K562 (cell line): ENCODE measurements around the gene DND1. TPM values are rescaled to one million over a fixed set of nuclear protein-coding genes. Genes with fewer than 3 reads are reported as not detected.

Experiments used
- BRD4 ChIP-seq: fragments of 200-600 bp; sonication (generic); IDR thresholded peaks from 2 replicates; pipeline ENCODE4 v1.6.1; 2017; ENCODE audit warnings: inconsistent platforms
- C11orf30 ChIP-seq: fragments of 450-650 bp; IDR thresholded peaks from 2 replicates; pipeline ENCODE4 v1.6.1; 2016; ENCODE audit warnings: low read depth, mild to moderate bottlenecking
- CREM ChIP-seq: IDR thresholded peaks from 2 replicates; pipeline ENCODE4 v1.6.1; 2014; ENCODE audit warnings: antibody characterized with exemption, low read depth
- DNMT1 ChIP-seq: fragments of 450-650 bp; IDR thresholded peaks from 2 replicates; pipeline ENCODE4 v1.6.1; 2016; ENCODE audit warnings: antibody characterized with exemption, mild to moderate bottlenecking
- E2F3 ChIP-seq: fragments of 250-450 bp; sonication (Bioruptor Pico); IDR thresholded peaks from 2 replicates; pipeline ENCODE4 v1.4.0; 2020; ENCODE audit warnings: mild to moderate bottlenecking
- ERF ChIP-seq: fragments of 450-650 bp; formaldehyde crosslinking; IDR thresholded peaks from 2 replicates; pipeline ENCODE4 v1.4.0; 2020; ENCODE audit warnings: mild to moderate bottlenecking, mixed read lengths
- L3MBTL2 ChIP-seq: fragments of 450-650 bp; IDR thresholded peaks from 2 replicates; pipeline ENCODE4 v1.6.1; 2016; ENCODE audit warnings: mild to moderate bottlenecking, moderate library complexity
- NCOR1 ChIP-seq: fragments of 450-650 bp; IDR thresholded peaks from 2 replicates; pipeline ENCODE4 v1.6.1; 2016; ENCODE audit warnings: mild to moderate bottlenecking, moderate library complexity
- NR2C1 ChIP-seq, 2 experiments: fragments of 450-650 bp; IDR thresholded peaks; 2 replicates each; pipeline ENCODE4 v1.6.1; 2017; ENCODE audit warnings: mild to moderate bottlenecking in 2 of 2, antibody characterized with exemption in 1 of 2, inconsistent platforms in 1 of 2, missing compliant biosample characterization in 1 of 2, missing genetic modification characterization in 1 of 2
- NR4A1 ChIP-seq, 2 experiments: fragments of 250-450 bp in 1 of 2; fragments of 450-650 bp in 1 of 2; sonication (Bioruptor Pico) in 1 of 2; IDR thresholded peaks; 2 replicates each; pipeline versions ENCODE4 v1.4.0 to v1.6.1; 2016 to 2020; ENCODE audit warnings: mild to moderate bottlenecking in 2 of 2, missing compliant biosample characterization in 1 of 2, missing genetic modification characterization in 1 of 2, moderate library complexity in 1 of 2
- PML ChIP-seq: IDR thresholded peaks from 2 replicates; pipeline ENCODE4 v1.6.1; 2012; ENCODE audit warnings: low read length, inconsistent platforms
- RBBP5 ChIP-seq: fragments of 200-600 bp; sonication (generic); IDR thresholded peaks from 2 replicates; pipeline ENCODE4 v1.6.1; 2012; ENCODE audit warnings: borderline replicate concordance, mild to moderate bottlenecking, low read length, control low read depth, inconsistent platforms; ENCODE audit not compliant: insufficient read depth, poor library complexity, severe bottlenecking
- RNF2 ChIP-seq: sonication (generic); IDR thresholded peaks from 2 replicates; pipeline ENCODE4 v1.6.1; 2016
- SRSF1 ChIP-seq: fragments of 200-400 bp; formaldehyde crosslinking; IDR thresholded peaks from 2 replicates; pipeline ENCODE4 v1.6.1; 2017; ENCODE audit warnings: mild to moderate bottlenecking, low read depth, low read length, moderate library complexity
- TEAD4 ChIP-seq, 2 experiments: sonication (generic) in 1 of 2; formaldehyde crosslinking in 1 of 2; IDR thresholded peaks; 2 replicates each; pipeline versions ENCODE4 v1.6.1 to v1.8.0; 2012 to 2022; ENCODE audit warnings: borderline replicate concordance in 1 of 2, inconsistent platforms in 1 of 2, low read length in 1 of 2, mild to moderate bottlenecking in 1 of 2, missing genetic modification reagents in 1 of 2
- TRIM24 ChIP-seq, 2 experiments: fragments of 450-650 bp; IDR thresholded peaks; 2 replicates each; pipeline ENCODE4 v1.6.1; 2016
- ZFP1 ChIP-seq: fragments of 450-650 bp; formaldehyde crosslinking; IDR thresholded peaks from 2 replicates; pipeline ENCODE4 v1.4.0; 2020; ENCODE audit warnings: mild to moderate bottlenecking, mixed read lengths
- ZFX ChIP-seq: sonication (generic); formaldehyde crosslinking; IDR thresholded peaks from 2 replicates; pipeline ENCODE4 v1.8.0; 2022; ENCODE audit warnings: mild to moderate bottlenecking, missing genetic modification reagents, moderate library complexity
- ZKSCAN1 ChIP-seq: fragments of 150-350 bp; IDR thresholded peaks from 2 replicates; pipeline ENCODE4 v1.6.1; 2016; ENCODE audit warnings: low read depth, low read length
- ZNF282 ChIP-seq: sonication (generic); formaldehyde crosslinking; IDR thresholded peaks from 2 replicates; pipeline ENCODE4 v1.8.1; 2023; ENCODE audit warnings: missing genetic modification reagents
- ZNF395 ChIP-seq: fragments of 200-800 bp; sonication (Bioruptor generic); IDR thresholded peaks from 2 replicates; pipeline ENCODE4 v1.6.1; 2017; ENCODE audit warnings: missing genetic modification characterization, missing compliant biosample characterization
- ZNF589 ChIP-seq: fragments of 200-800 bp; sonication (Bioruptor generic); IDR thresholded peaks from 2 replicates; pipeline ENCODE4 v1.6.1; 2016; ENCODE audit warnings: low read depth, missing genetic modification characterization, missing compliant biosample characterization
- polyA plus RNA-seq, 8 experiments: library from polyadenylated mRNA; depleted of rRNA in 4 of 8; stranded (reverse) in 5 of 8; unstranded in 3 of 8; fragments of >200 nt; fragmentation: Nextera tagmentation in 2 of 8; fragmentation: Illumina TruSeq in 1 of 8; extraction: Ambion mirVana in 2 of 8; extraction: Trizol in 1 of 8; gene quantifications; 2 replicates each; pipeline versions ENCODE4 v1.2.1 to v1.2.3, GENCODE V29; 2011 to 2014; ENCODE audit warnings: inconsistent platforms in 1 of 8, missing spikeins in 1 of 8
- total RNA-seq, 7 experiments: library from RNA; depleted of rRNA in 6 of 7; stranded (reverse); fragments of >200 nt in 6 of 7; fragmentation: Illumina TruSeq in 2 of 7; extraction: Trizol in 2 of 7; gene quantifications; 2 replicates each; pipeline versions ENCODE4 v1.2.1 to v1.2.3, GENCODE V29; 2011 to 2021; ENCODE audit warnings: low replicate concordance in 1 of 7
- TF ChIP-seq, protein P1 (sequence below): fragments of 200-400 bp; formaldehyde crosslinking; IDR thresholded peaks from 2 replicates; pipeline ENCODE4 v1.6.1; 2017; ENCODE audit warnings: mild to moderate bottlenecking, low read depth, low read length, moderate library complexity
- TF ChIP-seq, protein P2 (sequence below): sonication (generic); formaldehyde crosslinking; IDR thresholded peaks from 2 replicates; pipeline ENCODE4 v1.8.0; 2022; ENCODE audit warnings: mild to moderate bottlenecking, low read depth, missing genetic modification reagents

The DND1 gene
- total and polyA plus RNA-seq, 9 of the 15 experiments (the other 6 are each of a cell fraction or from before 2014, with no cell fraction given) = 0.37 to 2.0 (median 0.90) TPM; not detected in 3

GRCh38 chr5:140639148-140639981, 34.0 kb downstream of the DND1 start, which contains the start of gene TMCO6 (continued):
- TF ChIP-seq ZNF395 (CRISPR knock-in tag) (0 out of 2 replicates have a peak, but pooled peaks have one; percentile 8), ERF (0 out of 2 replicates have a peak, but pooled peaks have one; percentile 27), CREM (peak; percentile 81), TEAD4 (IDR thresholded peaks at IDR 0.05; ENCODE audit: low read length) (peak; percentile 46; the same call in 1 of the 2 replicates), TEAD4 (CRISPR knock-in tag; IDR thresholded peaks at IDR 0.05; ENCODE audit: borderline replicate concordance) (no peak), SRSF1 (no peak), ZNF282 (peak; percentile 69; the same call in 1 of the 2 replicates), L3MBTL2 (peak; percentile 88), ZKSCAN1 (no peak), DNMT1 (no peak), BRD4 (no peak), ZFP1 (CRISPR knock-in tag) (no peak), NR4A1 (CRISPR knock-in tag; IDR thresholded peaks at IDR 0.05) (no peak), NR4A1 (tag; IDR thresholded peaks at IDR 0.05) (no peak), NR2C1 (IDR thresholded peaks at IDR 0.05) (no peak; the same call in 1 of the 2 replicates), NR2C1 (tag; IDR thresholded peaks at IDR 0.05) (no peak), TRIM24 (IDR thresholded peaks at IDR 0.05) (no peak), ZFX (CRISPR knock-in tag) (peak; percentile 59), RBBP5 (peak; percentile 61), ZNF589 (CRISPR knock-in tag) (peak; percentile 16; the same call in 1 of the 2 replicates), PML (peak; percentile 72), E2F3 (CRISPR knock-in tag) (no peak), RNF2 (peak; percentile 83), C11orf30 (0 out of 2 replicates have a peak, but pooled peaks have one; percentile 20), NCOR1 (peak; percentile 90)
- TF ChIP-seq, protein P1, sequence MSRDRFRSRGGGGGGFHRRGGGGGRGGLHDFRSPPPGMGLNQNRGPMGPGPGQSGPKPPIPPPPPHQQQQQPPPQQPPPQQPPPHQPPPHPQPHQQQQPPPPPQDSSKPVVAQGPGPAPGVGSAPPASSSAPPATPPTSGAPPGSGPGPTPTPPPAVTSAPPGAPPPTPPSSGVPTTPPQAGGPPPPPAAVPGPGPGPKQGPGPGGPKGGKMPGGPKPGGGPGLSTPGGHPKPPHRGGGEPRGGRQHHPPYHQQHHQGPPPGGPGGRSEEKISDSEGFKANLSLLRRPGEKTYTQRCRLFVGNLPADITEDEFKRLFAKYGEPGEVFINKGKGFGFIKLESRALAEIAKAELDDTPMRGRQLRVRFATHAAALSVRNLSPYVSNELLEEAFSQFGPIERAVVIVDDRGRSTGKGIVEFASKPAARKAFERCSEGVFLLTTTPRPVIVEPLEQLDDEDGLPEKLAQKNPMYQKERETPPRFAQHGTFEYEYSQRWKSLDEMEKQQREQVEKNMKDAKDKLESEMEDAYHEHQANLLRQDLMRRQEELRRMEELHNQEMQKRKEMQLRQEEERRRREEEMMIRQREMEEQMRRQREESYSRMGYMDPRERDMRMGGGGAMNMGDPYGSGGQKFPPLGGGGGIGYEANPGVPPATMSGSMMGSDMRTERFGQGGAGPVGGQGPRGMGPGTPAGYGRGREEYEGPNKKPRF = no peak
- TF ChIP-seq, protein P2, sequence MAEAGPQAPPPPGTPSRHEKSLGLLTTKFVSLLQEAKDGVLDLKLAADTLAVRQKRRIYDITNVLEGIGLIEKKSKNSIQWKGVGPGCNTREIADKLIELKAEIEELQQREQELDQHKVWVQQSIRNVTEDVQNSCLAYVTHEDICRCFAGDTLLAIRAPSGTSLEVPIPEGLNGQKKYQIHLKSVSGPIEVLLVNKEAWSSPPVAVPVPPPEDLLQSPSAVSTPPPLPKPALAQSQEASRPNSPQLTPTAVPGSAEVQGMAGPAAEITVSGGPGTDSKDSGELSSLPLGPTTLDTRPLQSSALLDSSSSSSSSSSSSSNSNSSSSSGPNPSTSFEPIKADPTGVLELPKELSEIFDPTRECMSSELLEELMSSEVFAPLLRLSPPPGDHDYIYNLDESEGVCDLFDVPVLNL = peak; percentile 76
